ENCODE measurements around the gene LHFPL2.

The LHFPL2 gene

GRCh38 chr5:78540335-78541085 is 108.1 kb downstream of the LHFPL2 start:
- no peaks in the 10 kb centered on the region for H3K36me3 Mint-ChIP-seq (ENCODE audit: insufficient read depth)

DNA sequence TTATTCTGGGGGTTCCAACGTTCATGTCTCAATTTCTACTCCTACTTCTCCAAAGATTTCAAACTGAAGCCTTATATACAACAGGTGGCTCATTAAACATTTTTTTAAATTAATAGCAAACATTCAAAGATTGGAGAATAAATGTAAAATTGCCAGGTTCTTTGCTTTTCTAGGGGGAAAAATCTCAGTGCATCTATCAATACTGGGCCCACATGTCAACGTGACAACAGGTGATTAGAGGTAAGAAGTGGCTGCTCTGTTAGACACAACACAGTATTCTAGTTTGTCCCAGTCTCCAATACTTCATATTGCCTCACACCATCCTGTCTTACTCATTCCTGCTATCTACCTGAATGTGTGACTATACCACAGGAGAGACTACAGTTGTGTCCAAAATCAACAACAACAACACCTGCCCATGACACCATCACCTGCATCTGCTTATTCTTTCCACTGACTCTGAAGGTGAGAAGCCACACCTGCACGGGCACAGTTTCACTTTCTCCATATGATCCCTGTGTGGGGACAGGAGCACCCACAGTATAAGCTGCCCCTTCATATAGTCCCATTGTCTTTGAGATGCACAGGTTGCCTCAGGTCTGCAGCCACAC is 110.2 kb downstream of the LHFPL2 start:
- Mint-ChIP-seq H3K4me1 (ENCODE audit: low read depth in 2 of 2) (peaks cover 4 to 5% of the 10 kb centered on the region in 2 donors), H3K9me3 (no peaks in the 10 kb centered on the region), H3K27ac (no peak overlapping the region), H3K36me3 (ENCODE audit: insufficient read depth) (no peaks in the 10 kb centered on the region), H3K4me3 (no peak overlapping the region), H3K27me3 (peaks cover 11 to 71% of the 10 kb centered on the region in 2 donors)
- ATAC-seq (replicated peaks) (no peak), DNase-seq (no peak)

More at GRCh38 chr5:78540335-78541085, 108.1 kb downstream of the LHFPL2 start:
- H3K4me1 Mint-ChIP-seq (ENCODE audit: low read depth in 2 of 2), result peaks cover 5 to 8% of the 10 kb centered on the region in 2 donors
- no peak overlapping the region for H3K4me3 Mint-ChIP-seq
- no peak for DNase-seq
- no peak overlapping the region for H3K27ac Mint-ChIP-seq
- peaks cover 27 to 61% of the 10 kb centered on the region in 2 donors for H3K27me3 Mint-ChIP-seq
- H3K9me3 Mint-ChIP-seq, result no peaks in the 10 kb centered on the region
- no peak for ATAC-seq (replicated peaks)

- ATAC-seq (replicated peaks), result no peak
- Mint-ChIP-seq H3K36me3 (ENCODE audit: insufficient read depth) (no peaks in the 10 kb centered on the region), H3K4me3 (no peak overlapping the region), H3K27me3 (peaks cover 6 to 66% of the 10 kb centered on the region in 2 donors), H3K9me3 (no peaks in the 10 kb centered on the region), H3K4me1 (ENCODE audit: low read depth in 2 of 2) (peaks cover 4 to 5% of the 10 kb centered on the region in 2 donors), H3K27ac (no peak overlapping the region)
- DNase-seq, result no peak
Observed at GRCh38 chr5:78537821-78538220, 110.8 kb downstream of the LHFPL2 start.

- Mint-ChIP-seq H3K36me3 (ENCODE audit: insufficient read depth) (no peaks in the 10 kb centered on the region), H3K27me3 (peaks cover 2 to 62% of the 10 kb centered on the region in 2 donors), H3K4me3 (no peak overlapping the region)
Observed at GRCh38 chr5:78537411-78537810, 111.2 kb downstream of the LHFPL2 start.

GRCh38 chr5:78536661-78537196 is 111.8 kb downstream of the LHFPL2 start:
- H3K4me1 Mint-ChIP-seq (ENCODE audit: low read depth in 2 of 2), result peaks cover 4 to 5% of the 10 kb centered on the region in 2 donors
- ATAC-seq (replicated peaks), result no peak
- no peak overlapping the region for H3K27ac Mint-ChIP-seq
- H3K4me3 Mint-ChIP-seq, result no peak overlapping the region
- DNase-seq, result no peak
- no peaks in the 10 kb centered on the region for H3K9me3 Mint-ChIP-seq
- H3K27me3 Mint-ChIP-seq, result peaks cover 0 to 59% of the 10 kb centered on the region in 2 donors
- no peaks in the 10 kb centered on the region for H3K36me3 Mint-ChIP-seq (ENCODE audit: insufficient read depth)

More at GRCh38 chr5:78537411-78537810, 111.2 kb downstream of the LHFPL2 start:
- H3K9me3 Mint-ChIP-seq, result no peaks in the 10 kb centered on the region
- H3K27ac Mint-ChIP-seq, result no peak overlapping the region
- DNase-seq (no peak), ATAC-seq (replicated peaks) (no peak)
- peaks cover 4 to 5% of the 10 kb centered on the region in 2 donors for H3K4me1 Mint-ChIP-seq (ENCODE audit: low read depth in 2 of 2)

DNA sequence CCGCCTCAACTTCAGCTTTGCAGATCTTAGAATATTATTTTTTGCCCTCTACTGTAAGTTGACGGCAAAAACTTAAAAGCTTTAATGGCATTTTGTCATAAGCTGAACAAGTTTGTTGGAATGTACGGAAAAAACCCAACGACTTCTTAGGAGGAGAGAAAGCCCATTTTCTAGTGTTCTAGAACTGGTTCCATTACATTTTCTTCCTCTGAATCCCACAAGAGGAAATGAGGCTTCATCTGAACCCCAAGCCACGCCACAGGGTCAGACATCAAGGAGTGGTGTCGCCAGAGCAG is 113.7 kb downstream of the LHFPL2 start:
- ATAC-seq (replicated peaks), result no peak
- Mint-ChIP-seq H3K4me3 (no peak overlapping the region), H3K27me3 (peaks cover 0 to 54% of the 10 kb centered on the region in 2 donors), H3K27ac (no peak overlapping the region), H3K9me3 (no peaks in the 10 kb centered on the region), H3K36me3 (ENCODE audit: insufficient read depth) (no peaks in the 10 kb centered on the region), H3K4me1 (ENCODE audit: low read depth in 2 of 2) (peaks cover 4 to 5% of the 10 kb centered on the region in 2 donors)
- no peak for DNase-seq

DNA sequence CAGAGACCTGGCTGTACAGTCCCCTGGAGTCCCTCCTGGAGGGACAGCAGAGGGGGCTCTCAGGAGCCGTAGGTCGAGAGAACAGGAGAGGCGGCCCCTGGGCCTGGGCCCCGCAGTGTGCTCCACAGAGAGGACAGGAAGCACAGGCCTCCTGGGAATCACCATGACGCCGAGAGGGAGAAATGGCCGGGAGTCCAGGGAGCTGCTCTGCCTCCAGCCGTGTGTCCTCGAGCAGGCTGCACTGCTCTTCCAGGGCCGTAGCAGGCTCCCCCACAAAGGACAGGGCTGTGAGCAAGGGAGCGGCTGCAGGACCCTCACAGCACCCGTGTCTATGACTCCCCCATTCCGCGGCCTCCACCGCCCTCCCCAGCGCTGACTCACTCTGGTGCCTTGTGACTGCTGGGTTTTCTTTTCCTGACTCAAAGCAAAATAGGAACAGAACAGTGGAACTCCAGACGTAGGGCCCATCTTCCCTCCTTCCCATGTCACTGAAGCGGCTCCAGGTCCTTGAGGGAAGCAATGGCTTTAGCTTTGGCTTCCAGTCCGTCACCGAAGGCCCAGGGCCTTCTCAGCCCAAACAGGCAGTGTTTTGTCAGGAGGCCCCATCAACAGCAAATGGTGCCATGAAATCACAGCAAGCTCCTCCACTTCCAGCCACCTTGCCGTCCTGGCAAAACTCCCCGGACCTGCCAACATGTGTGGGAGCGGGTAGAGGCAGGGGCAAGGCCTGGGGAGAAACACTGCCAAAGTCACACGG is 114.2 kb downstream of the LHFPL2 start:
- H3K27me3 Mint-ChIP-seq, result peaks cover 0 to 50% of the 10 kb centered on the region in 2 donors
- no peaks in the 10 kb centered on the region for H3K36me3 Mint-ChIP-seq (ENCODE audit: insufficient read depth)
- ATAC-seq (replicated peaks) (no peak), DNase-seq (no peak)
- H3K4me1 Mint-ChIP-seq (ENCODE audit: low read depth in 2 of 2), result peaks cover 4 to 5% of the 10 kb centered on the region in 2 donors
- no peaks in the 10 kb centered on the region for H3K9me3 Mint-ChIP-seq
- H3K4me3 Mint-ChIP-seq, result no peak overlapping the region
- no peak overlapping the region for H3K27ac Mint-ChIP-seq

DNA sequence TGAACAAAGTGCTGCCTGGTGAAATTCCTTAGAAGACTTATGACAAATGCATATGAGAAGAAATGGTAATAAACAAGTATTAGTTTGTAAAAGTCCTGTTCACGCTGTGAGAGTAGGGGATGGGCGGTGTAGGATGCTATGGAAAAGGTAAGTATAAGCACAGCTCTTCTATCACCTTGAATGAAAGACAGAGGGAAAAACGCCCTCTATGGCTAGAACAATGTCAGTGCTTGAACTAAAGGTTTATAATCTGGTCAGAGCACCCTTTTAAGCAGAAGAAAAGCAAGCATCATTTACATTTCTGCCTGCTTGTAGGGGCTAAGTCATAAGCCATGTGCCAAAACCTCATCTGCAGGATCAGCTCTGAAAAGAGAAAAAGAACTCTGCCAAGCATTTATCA is 115.2 kb downstream of the LHFPL2 start:
- H3K9me3 Mint-ChIP-seq, result no peaks in the 10 kb centered on the region
- peaks cover 0 to 53% of the 10 kb centered on the region in 2 donors for H3K27me3 Mint-ChIP-seq
- H3K4me3 Mint-ChIP-seq, result no peak overlapping the region
- DNase-seq (no peak), ATAC-seq (replicated peaks) (no peak)
- no peaks in the 10 kb centered on the region for H3K36me3 Mint-ChIP-seq (ENCODE audit: insufficient read depth)
- no peak overlapping the region for H3K27ac Mint-ChIP-seq
- H3K4me1 Mint-ChIP-seq (ENCODE audit: low read depth in 2 of 2), result peaks cover under 1 to 1% of the 10 kb centered on the region in 2 donors

DNA sequence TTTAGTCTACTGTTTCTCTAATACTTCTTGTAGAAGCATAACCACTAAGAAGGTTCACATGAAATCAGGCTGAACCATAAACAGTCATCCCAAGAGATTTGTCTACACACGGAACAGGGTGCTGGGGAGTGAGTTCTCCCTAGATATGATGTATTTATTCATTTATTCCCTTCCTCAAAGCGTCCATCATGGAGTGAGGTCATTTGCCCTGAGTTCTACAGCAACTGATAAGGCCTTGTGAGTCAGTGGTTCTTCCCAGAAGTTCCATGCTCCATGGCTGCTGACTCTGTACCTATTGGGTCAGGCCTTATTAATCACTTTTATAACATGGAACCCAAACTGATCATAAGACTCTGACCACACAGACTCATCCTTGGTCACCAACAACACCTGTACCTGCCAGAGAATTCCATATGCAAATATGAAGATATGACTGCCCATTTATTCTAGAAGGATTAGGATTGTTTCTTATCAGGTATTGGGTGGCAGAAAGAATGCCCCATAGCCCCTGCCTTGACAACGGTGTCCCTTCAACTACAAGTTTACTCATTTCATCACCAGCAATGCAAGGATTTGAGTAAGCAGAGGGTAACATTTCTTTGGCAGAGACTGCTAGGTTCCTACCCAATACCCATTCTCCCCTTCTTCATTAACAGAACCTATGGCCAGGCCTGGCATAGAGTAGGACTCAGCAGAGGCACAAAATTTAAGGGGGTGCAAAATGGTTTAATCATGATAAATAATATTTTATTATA is 118.1 kb downstream of the LHFPL2 start:
- DNase-seq (no peak), ATAC-seq (replicated peaks) (no peak)
- Mint-ChIP-seq H3K4me3 (no peak overlapping the region), H3K9me3 (no peaks in the 10 kb centered on the region), H3K27ac (no peak overlapping the region), H3K4me1 (ENCODE audit: low read depth in 2 of 2) (peaks cover 0 to 2% of the 10 kb centered on the region in 2 donors), H3K27me3 (peaks cover 8 to 48% of the 10 kb centered on the region in 2 donors), H3K36me3 (ENCODE audit: insufficient read depth) (no peaks in the 10 kb centered on the region)

DNA sequence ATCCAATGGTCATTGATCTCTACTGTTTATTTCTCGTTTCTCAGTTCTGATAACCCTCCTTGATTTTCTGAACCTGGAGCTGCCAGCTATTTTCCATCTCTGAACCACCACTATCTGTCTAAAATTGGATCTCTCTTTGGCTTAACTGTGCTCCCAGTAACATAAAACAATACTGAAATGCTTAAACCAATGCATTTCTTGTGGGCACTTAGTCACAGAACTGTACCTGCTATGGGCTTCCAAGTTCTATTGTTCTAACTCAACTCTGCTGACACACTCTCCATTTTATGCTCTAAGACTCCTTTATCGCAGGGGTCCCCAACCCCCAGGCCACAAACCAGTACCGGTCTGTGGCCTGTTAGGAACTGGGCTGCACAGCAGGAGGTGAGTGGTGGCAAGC is 120.6 kb downstream of the LHFPL2 start:
- H3K27me3 Mint-ChIP-seq, result peaks cover 24 to 46% of the 10 kb centered on the region in 2 donors
- H3K36me3 Mint-ChIP-seq (ENCODE audit: insufficient read depth), result no peaks in the 10 kb centered on the region
- H3K4me3 Mint-ChIP-seq, result no peak overlapping the region
- H3K27ac Mint-ChIP-seq, result no peak overlapping the region
- ATAC-seq (replicated peaks), result no peak
- DNase-seq, result no peak
- no peaks in the 10 kb centered on the region for H3K9me3 Mint-ChIP-seq
- peaks cover 0 to 2% of the 10 kb centered on the region in 2 donors for H3K4me1 Mint-ChIP-seq (ENCODE audit: low read depth in 2 of 2)

GRCh38 chr5:78527054-78527859 is 121.3 kb downstream of the LHFPL2 start:
- DNase-seq, result no peak
- no peak overlapping the region for H3K4me3 Mint-ChIP-seq
- no peaks in the 10 kb centered on the region for H3K36me3 Mint-ChIP-seq (ENCODE audit: insufficient read depth)
- H3K27ac Mint-ChIP-seq, result no peak overlapping the region
- ATAC-seq (replicated peaks), result no peak
- peaks cover 29 to 48% of the 10 kb centered on the region in 2 donors for H3K27me3 Mint-ChIP-seq
- peaks cover 0 to 2% of the 10 kb centered on the region in 2 donors for H3K4me1 Mint-ChIP-seq (ENCODE audit: low read depth in 2 of 2)
- no peaks in the 10 kb centered on the region for H3K9me3 Mint-ChIP-seq

- Mint-ChIP-seq H3K27me3 (peaks cover 29 to 48% of the 10 kb centered on the region in 2 donors), H3K4me3 (no peak overlapping the region), H3K27ac (no peak overlapping the region), H3K4me1 (ENCODE audit: low read depth in 2 of 2) (peaks cover 0 to 2% of the 10 kb centered on the region in 2 donors), H3K9me3 (no peaks in the 10 kb centered on the region), H3K36me3 (ENCODE audit: insufficient read depth) (no peaks in the 10 kb centered on the region)
- ATAC-seq (replicated peaks) (no peak), DNase-seq (no peak)
Observed at GRCh38 chr5:78526049-78526525, 122.5 kb downstream of the LHFPL2 start.
